Measurements from ENCODE around the gene FIBIN. TPM values are rescaled to one million over a fixed set of nuclear protein-coding genes. Genes with fewer than 3 reads are reported as not detected.
"Not testable (repeated sequence)": the region's sequence is repeated elsewhere in the genome, so short reads cannot be mapped to it uniquely, and the experiment has no call there.

The FIBIN gene
- total and polyA plus RNA-seq, 4 experiments from 2014 or later: not detected

GRCh38 chr11:26995701-26996460 is 2.0 kb downstream of the FIBIN start:
- Mint-ChIP-seq H3K27ac (no peak overlapping the region), H3K36me3 (no peaks in the 10 kb centered on the region), H3K4me1 (no peaks in the 10 kb centered on the region), H3K27me3 (peaks cover 0 to 4% of the 10 kb centered on the region in 2 donors), H3K4me3 (no peak overlapping the region), H3K9me3 (peaks cover 0 to 5% (median 1%) of the 10 kb centered on the region in 8 donors)
- Histone ChIP-seq H3K9me3 (ENCODE audit: control insufficient read depth in 1 of 2, low read length in 2 of 2) (no peaks in the 10 kb centered on the region), H3K4me3 (ENCODE audit: low read length in 2 of 2) (no peak overlapping the region), H3K4me1 (ENCODE audit: insufficient read depth, low read length) (no peaks in the 10 kb centered on the region), H3K27me3 (ENCODE audit: insufficient read depth, low read length) (no peaks in the 10 kb centered on the region), H3K27ac (ENCODE audit: low read depth, low read length) (no peak overlapping the region), H3K36me3 (ENCODE audit: insufficient read depth, low read length) (no peaks in the 10 kb centered on the region)
- ChIA-PET CTCF (ENCODE audit: partially characterized antibody) (no interaction called here), POLR2A (ENCODE audit: partially characterized antibody) (no interaction called here)
- no peak for DNase-seq
- intact Hi-C loops (cut with micrococcal nuclease): no loop called here

DNA sequence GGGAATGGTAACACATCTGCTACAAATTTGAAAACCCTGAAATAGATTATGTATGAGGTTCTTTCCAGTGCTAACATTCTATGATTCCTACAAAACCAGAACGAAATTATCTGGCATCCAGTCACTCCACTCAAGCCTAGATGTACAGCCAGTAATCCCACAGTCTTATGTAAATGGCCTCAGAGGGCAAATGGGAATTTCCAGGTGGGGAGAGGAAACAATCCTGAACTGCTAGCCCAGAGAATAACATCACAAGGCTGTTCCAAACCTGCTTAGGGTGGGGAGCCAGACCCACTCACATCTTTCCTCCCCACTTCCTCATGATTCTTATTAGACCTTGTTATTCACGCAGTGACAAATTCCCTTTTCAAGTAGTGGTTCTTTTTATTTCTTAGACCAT is 3.5 kb downstream of the FIBIN start:
- no peaks in the 10 kb centered on the region for H3K9me3 ChIP-seq (ENCODE audit: control insufficient read depth in 1 of 2, low read length in 2 of 2)
- H3K9me3 Mint-ChIP-seq: peaks cover 0 to 5% (median under 1%) of the 10 kb centered on the region in 8 donors
- DNase-seq: no peak
- ChIA-PET POLR2A (ENCODE audit: partially characterized antibody) (no interaction called here), CTCF (ENCODE audit: partially characterized antibody) (no interaction called here)
- no peaks in the 10 kb centered on the region for H3K36me3 ChIP-seq (ENCODE audit: insufficient read depth, low read length)
- H3K36me3 Mint-ChIP-seq: no peaks in the 10 kb centered on the region
- no peak overlapping the region for H3K4me3 ChIP-seq (ENCODE audit: low read length in 2 of 2)
- no peaks in the 10 kb centered on the region for H3K4me1 Mint-ChIP-seq
- H3K4me3 Mint-ChIP-seq: no peak overlapping the region
- H3K4me1 ChIP-seq (ENCODE audit: insufficient read depth, low read length): no peaks in the 10 kb centered on the region
- intact Hi-C loops (cut with micrococcal nuclease): no loop called here
- H3K27ac Mint-ChIP-seq: no peak overlapping the region
- H3K27me3 Mint-ChIP-seq: peaks cover 0 to 4% of the 10 kb centered on the region in 2 donors
- no peaks in the 10 kb centered on the region for H3K27me3 ChIP-seq (ENCODE audit: insufficient read depth, low read length)
- H3K27ac ChIP-seq (ENCODE audit: low read depth, low read length): no peak overlapping the region

DNA sequence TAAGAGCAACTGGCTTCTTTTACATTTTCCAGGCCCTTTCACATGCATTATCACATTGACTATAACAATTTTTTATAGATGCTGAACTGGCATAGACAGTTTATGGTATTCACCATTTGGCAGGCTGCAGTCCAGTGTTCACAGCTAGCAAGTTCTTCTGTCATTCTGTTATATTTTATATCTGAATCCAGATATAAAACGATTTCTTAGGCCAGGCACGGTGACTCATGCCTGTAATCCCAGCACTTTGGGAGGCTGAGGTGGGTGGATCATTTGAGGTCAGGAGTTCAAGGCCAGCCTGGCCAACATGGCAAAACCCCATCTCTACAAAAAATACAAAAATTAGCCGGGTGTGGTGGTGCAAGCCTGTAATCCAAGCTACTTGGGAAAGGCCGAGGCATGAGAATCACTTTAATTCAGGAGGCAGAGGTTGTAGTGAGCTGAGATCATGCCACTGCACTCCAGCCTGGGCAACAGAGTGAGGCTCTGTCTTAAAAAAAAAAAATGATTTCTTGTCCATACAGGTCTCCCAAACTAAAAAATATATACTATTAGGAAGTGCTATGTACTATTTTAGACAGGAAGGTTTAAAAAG is 7.3 kb downstream of the FIBIN start:
- H3K27ac Mint-ChIP-seq; CTCF ChIA-PET (ENCODE audit: partially characterized antibody); H3K27ac ChIP-seq (ENCODE audit: low read depth, low read length); H3K9me3 Mint-ChIP-seq; H3K36me3 Mint-ChIP-seq; H3K4me1 ChIP-seq (ENCODE audit: insufficient read depth, low read length); DNase-seq; H3K4me3 Mint-ChIP-seq; H3K4me1 Mint-ChIP-seq; intact Hi-C loops (cut with micrococcal nuclease); POLR2A ChIA-PET (ENCODE audit: partially characterized antibody); H3K36me3 ChIP-seq (ENCODE audit: insufficient read depth, low read length); H3K4me3 ChIP-seq (ENCODE audit: low read length in 2 of 2); H3K27me3 Mint-ChIP-seq; H3K27me3 ChIP-seq (ENCODE audit: insufficient read depth, low read length); H3K9me3 ChIP-seq (ENCODE audit: control insufficient read depth in 1 of 2, low read length in 2 of 2): not testable (repeated sequence)

DNA sequence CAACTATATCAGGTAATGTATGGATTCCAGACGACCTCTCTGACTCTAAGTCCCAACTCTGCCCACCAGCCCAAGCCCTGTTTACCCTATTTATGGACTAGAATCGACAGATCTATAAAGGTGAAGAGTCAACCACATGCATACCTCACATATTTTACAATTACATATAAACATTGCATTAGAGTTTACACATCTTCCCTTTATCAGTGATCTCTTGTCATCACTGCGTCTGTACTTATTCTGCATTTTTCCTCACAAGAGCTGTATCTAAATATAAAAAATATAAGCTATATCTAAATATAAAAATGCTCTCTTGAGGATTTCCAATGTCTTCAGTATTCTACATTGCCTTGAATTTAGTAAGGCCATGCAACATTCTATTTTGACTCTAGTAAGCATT is 8.5 kb downstream of the FIBIN start:
- ChIA-PET POLR2A (ENCODE audit: partially characterized antibody) (no interaction called here), CTCF (ENCODE audit: partially characterized antibody) (no interaction called here)
- no peaks in the 10 kb centered on the region for H3K9me3 ChIP-seq (ENCODE audit: control insufficient read depth in 1 of 2, low read length in 2 of 2)
- H3K36me3 ChIP-seq (ENCODE audit: insufficient read depth, low read length): no peaks in the 10 kb centered on the region
- H3K4me3 ChIP-seq (ENCODE audit: low read length in 2 of 2): no peak overlapping the region
- Mint-ChIP-seq H3K36me3 (no peaks in the 10 kb centered on the region), H3K4me1 (no peaks in the 10 kb centered on the region), H3K4me3 (no peak overlapping the region), H3K9me3 (peaks cover 0 to 4% (median 0%) of the 10 kb centered on the region in 8 donors), H3K27me3 (no peaks in the 10 kb centered on the region), H3K27ac (no peak overlapping the region)
- H3K27ac ChIP-seq (ENCODE audit: low read depth, low read length): no peak overlapping the region
- H3K4me1 ChIP-seq (ENCODE audit: insufficient read depth, low read length): no peaks in the 10 kb centered on the region
- intact Hi-C loops (cut with micrococcal nuclease): no loop called here
- H3K27me3 ChIP-seq (ENCODE audit: insufficient read depth, low read length): no peaks in the 10 kb centered on the region
- no peak for DNase-seq

- no peaks in the 10 kb centered on the region for H3K36me3 ChIP-seq (ENCODE audit: insufficient read depth, low read length)
- ChIA-PET POLR2A (ENCODE audit: partially characterized antibody) (no interaction called here), CTCF (ENCODE audit: partially characterized antibody) (no interaction called here)
- Mint-ChIP-seq H3K36me3 (no peaks in the 10 kb centered on the region), H3K27me3 (no peaks in the 10 kb centered on the region), H3K9me3 (peaks cover 0 to 4% (median 0%) of the 10 kb centered on the region in 8 donors), H3K27ac (no peak overlapping the region), H3K4me3 (no peak overlapping the region), H3K4me1 (no peaks in the 10 kb centered on the region)
- no peak overlapping the region for H3K4me3 ChIP-seq (ENCODE audit: low read length in 2 of 2)
- H3K4me1 ChIP-seq (ENCODE audit: insufficient read depth, low read length): no peaks in the 10 kb centered on the region
- no peak overlapping the region for H3K27ac ChIP-seq (ENCODE audit: low read depth, low read length)
- intact Hi-C loops (cut with micrococcal nuclease): no loop called here
- DNase-seq: no peak
- H3K9me3 ChIP-seq (ENCODE audit: control insufficient read depth in 1 of 2, low read length in 2 of 2): no peaks in the 10 kb centered on the region
- H3K27me3 ChIP-seq (ENCODE audit: insufficient read depth, low read length): no peaks in the 10 kb centered on the region
These were observed 8.9 kb downstream of the FIBIN start for GRCh38 chr11:27002838-27003237.

DNA sequence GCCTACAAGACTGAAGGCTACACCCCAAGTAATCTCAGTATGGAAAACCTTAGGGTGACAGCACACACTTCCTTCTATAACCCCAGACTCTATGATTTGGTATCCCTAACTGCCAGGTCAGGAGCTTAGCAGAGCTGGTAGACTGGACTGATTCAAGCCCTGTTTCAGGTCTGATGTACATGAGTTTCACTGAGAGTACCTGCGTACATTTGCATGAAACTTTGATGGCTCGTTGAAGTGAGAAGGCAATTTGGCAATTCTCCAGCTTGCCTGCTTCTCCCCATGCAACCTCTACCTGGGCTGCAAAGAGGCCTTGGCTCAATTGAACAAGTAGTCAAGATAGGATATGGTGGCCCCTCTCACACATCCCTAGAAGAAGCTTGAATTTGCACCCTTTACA is 10.2 kb downstream of the FIBIN start:
- H3K36me3 ChIP-seq (ENCODE audit: insufficient read depth, low read length): no peaks in the 10 kb centered on the region
- DNase-seq: no peak
- ChIA-PET POLR2A (ENCODE audit: partially characterized antibody) (no interaction called here), CTCF (ENCODE audit: partially characterized antibody) (no interaction called here)
- no peaks in the 10 kb centered on the region for H3K9me3 ChIP-seq (ENCODE audit: control insufficient read depth in 1 of 2, low read length in 2 of 2)
- H3K4me3 ChIP-seq (ENCODE audit: low read length in 2 of 2): no peak overlapping the region
- no peaks in the 10 kb centered on the region for H3K4me1 Mint-ChIP-seq
- H3K27ac Mint-ChIP-seq: no peak overlapping the region
- no peaks in the 10 kb centered on the region for H3K27me3 ChIP-seq (ENCODE audit: insufficient read depth, low read length)
- no peaks in the 10 kb centered on the region for H3K4me1 ChIP-seq (ENCODE audit: insufficient read depth, low read length)
- H3K27me3 Mint-ChIP-seq: no peaks in the 10 kb centered on the region
- no peaks in the 10 kb centered on the region for H3K36me3 Mint-ChIP-seq
- H3K9me3 Mint-ChIP-seq: peaks cover 0 to 4% (median 0%) of the 10 kb centered on the region in 8 donors
- no peak overlapping the region for H3K4me3 Mint-ChIP-seq
- intact Hi-C loops (cut with micrococcal nuclease): no loop called here
- no peak overlapping the region for H3K27ac ChIP-seq (ENCODE audit: low read depth, low read length)

GRCh38 chr11:27008811-27009535 is 15.1 kb downstream of the FIBIN start:
- H3K4me3 Mint-ChIP-seq: no peak overlapping the region
- CTCF ChIA-PET (ENCODE audit: partially characterized antibody): no interaction called here
- intact Hi-C loops (cut with micrococcal nuclease): no loop called here
- no peaks in the 10 kb centered on the region for H3K36me3 Mint-ChIP-seq
- no peaks in the 10 kb centered on the region for H3K9me3 ChIP-seq (ENCODE audit: control insufficient read depth in 1 of 2, low read length in 2 of 2)
- no peak overlapping the region for H3K27ac ChIP-seq (ENCODE audit: low read depth, low read length)
- H3K4me3 ChIP-seq (ENCODE audit: low read length in 2 of 2): no peak overlapping the region
- H3K27me3 ChIP-seq (ENCODE audit: insufficient read depth, low read length): no peaks in the 10 kb centered on the region
- no peak overlapping the region for H3K27ac Mint-ChIP-seq
- peaks cover 0 to 3% (median 0%) of the 10 kb centered on the region in 8 donors for H3K9me3 Mint-ChIP-seq
- POLR2A ChIA-PET (ENCODE audit: partially characterized antibody): no interaction called here
- H3K4me1 ChIP-seq (ENCODE audit: insufficient read depth, low read length): no peaks in the 10 kb centered on the region
- H3K36me3 ChIP-seq (ENCODE audit: insufficient read depth, low read length): no peaks in the 10 kb centered on the region
- no peaks in the 10 kb centered on the region for H3K4me1 Mint-ChIP-seq
- DNase-seq: no peak
- no peaks in the 10 kb centered on the region for H3K27me3 Mint-ChIP-seq

Measured in CD4-positive, alpha-beta memory T cell (primary cell).